ENCODE measurements around the gene GATA3. TPM values are rescaled to one million over a fixed set of nuclear protein-coding genes. Genes with fewer than 3 reads are reported as not detected.

The GATA3 gene
- total RNA-seq, 4 donors from 2014 or later = 110 to 303 (median 163) TPM

DNA sequence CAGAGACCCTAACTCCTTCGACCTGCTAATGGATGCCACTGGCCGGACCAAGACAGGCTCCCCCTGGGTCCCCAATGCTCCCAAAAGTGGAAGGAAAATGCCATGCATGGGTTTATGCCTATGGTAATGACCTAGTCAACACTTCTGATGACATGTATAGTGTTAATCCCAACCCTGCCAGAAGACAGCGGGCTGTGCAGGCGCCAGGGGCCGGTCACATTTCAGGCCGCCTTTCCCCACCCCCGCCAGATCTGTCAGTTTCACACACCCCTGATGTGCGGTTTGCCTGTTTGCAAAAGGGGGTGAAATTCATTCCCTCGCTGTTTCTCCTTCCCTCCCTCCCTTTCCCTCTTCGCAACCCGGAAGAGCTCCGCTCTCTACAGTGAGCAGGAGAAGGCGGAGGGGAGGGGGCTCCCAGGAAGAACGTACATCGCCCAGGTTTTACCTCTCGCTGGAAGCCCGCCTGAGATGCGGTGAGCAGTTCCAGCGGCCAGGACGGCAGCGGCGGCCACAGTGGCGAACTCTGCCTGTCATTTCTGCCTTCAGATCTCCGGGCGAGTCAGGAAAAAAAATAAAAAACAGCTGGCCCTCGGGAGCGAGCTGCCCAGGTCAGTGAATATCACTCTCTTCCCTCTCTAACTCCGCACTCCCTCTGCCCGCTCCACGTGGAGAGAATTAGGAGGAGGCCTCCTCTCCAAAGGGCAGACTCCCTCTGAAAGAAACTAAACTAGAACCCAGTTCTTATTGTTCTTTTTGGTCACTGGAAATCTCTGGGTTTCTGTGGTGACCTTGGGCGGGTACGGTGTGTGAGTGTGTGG is 9.4 kb upstream of the GATA3 start:
- 33 to 37% methylated on average over 32 of the region's 32 CpGs for WGBS, 2 donors

DNA sequence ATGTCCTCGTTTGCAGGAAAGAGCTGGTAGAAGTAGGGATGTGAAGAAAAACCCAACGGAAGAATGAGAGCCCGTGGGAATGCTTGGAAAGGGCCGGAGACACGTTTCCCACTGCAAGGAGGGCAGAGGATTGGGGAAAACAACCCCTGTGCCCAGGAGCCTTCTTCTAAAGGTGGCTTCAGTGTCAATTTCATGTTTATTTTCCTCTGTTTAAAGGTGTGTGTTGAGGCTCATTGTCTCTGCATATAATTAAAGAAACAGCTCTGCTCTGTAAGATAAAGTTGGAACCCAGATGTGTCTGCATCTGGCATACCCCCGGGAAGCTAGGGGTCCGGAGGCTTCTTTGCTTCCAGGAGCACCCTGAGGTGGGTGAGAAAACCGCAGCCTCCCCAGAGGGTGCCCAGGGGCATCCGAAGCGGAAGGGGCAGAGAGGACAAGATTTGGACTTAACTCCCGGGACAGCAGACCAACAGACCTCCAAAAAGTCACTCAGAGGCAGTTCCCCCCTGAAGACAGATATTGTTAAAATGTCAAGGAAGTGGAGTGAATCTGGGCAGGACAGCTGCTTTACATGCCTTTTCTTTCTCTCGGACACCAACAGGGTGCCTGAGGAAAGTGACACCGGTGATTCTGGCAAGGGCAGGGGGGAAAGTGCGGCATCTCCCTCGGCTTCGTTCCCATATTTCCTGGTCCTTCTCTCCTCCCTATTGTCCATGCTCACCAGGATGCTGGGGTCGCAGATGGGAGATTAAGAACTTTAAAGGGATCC is 8.6 kb upstream of the GATA3 start:
- 30 to 44% methylated on average over 17 of the region's 17 CpGs for WGBS, 2 donors
- DNase-seq (ENCODE audit: low spot score in 2 of 2) = peak in 1 of 2 donors; percentile 82
- no peak overlapping the region for H3K4me3 ChIP-seq (ENCODE audit: low read depth, poor library complexity, severe bottlenecking)
- intact Hi-C loops (cut with DNase I; ENCODE audit: low total_unique reads) = no loop called here
- no peak for TF ChIP-seq POLR2A (IDR thresholded peaks at IDR 0.05)
- TF ChIP-seq, protein P1, sequence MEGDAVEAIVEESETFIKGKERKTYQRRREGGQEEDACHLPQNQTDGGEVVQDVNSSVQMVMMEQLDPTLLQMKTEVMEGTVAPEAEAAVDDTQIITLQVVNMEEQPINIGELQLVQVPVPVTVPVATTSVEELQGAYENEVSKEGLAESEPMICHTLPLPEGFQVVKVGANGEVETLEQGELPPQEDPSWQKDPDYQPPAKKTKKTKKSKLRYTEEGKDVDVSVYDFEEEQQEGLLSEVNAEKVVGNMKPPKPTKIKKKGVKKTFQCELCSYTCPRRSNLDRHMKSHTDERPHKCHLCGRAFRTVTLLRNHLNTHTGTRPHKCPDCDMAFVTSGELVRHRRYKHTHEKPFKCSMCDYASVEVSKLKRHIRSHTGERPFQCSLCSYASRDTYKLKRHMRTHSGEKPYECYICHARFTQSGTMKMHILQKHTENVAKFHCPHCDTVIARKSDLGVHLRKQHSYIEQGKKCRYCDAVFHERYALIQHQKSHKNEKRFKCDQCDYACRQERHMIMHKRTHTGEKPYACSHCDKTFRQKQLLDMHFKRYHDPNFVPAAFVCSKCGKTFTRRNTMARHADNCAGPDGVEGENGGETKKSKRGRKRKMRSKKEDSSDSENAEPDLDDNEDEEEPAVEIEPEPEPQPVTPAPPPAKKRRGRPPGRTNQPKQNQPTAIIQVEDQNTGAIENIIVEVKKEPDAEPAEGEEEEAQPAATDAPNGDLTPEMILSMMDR (IDR thresholded peaks at IDR 0.05) = no peak

More for the DNA sequence above, 9.4 kb upstream of the GATA3 start:
- intact Hi-C loops (cut with DNase I; ENCODE audit: low total_unique reads) = no loop called here
- peak in 1 of 2 donors; percentile 73 for DNase-seq (ENCODE audit: low spot score in 2 of 2)
- no peak overlapping the region for H3K4me3 ChIP-seq (ENCODE audit: low read depth, poor library complexity, severe bottlenecking)
- TF ChIP-seq, protein P1 (IDR thresholded peaks at IDR 0.05) = no peak
- no peak for TF ChIP-seq POLR2A (IDR thresholded peaks at IDR 0.05)

DNA sequence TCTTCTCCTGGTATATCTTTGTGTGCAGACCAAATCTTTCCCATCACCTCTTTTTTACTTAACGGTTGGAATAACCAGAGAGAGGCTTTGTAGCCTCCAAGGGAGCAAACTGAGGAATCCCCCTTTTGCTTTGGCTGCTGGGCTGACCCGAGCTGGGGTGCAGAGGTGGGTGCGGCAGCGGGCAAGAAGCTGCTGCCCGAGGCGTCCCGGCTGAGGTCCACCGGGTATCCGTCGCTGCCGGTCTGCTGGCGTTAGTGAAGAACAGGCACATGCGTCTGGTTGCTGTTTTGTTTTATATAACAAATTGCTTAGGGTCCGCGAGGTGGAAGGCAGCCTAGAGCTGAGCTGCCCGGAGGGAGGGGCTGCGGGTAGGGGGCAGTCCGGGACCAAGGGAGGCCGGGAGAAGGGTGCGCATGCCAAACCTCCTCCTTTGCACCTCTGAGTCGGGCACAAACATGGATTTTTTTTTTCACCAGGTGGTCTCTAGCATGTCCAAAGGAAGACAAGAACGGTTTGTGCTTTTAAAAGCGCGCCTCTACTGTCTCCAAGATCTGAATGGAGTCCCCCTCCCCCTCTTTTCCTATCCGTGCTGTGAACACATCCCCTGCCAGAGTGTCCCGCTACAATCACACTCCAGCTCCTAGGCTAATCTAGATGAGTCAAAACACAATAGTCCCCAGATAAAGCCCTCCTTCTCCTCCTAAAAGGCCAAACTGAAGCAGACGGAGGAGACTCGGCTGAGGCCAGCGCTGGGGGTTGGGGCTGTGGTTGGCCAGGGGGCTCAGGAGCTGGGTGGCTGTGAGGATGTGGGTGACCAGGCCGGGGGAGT is 6.8 kb upstream of the GATA3 start:
- 46 to 53% methylated on average over 29 to 30 of the region's 30 CpGs for WGBS, 2 donors
- DNase-seq (ENCODE audit: low spot score in 2 of 2) = peak in 1 of 2 donors; percentile 75
- intact Hi-C loops (cut with DNase I; ENCODE audit: low total_unique reads) = no loop called here
- TF ChIP-seq POLR2A (IDR thresholded peaks at IDR 0.05) = no peak
- TF ChIP-seq, protein P1 (IDR thresholded peaks at IDR 0.05) = no peak
- no peak overlapping the region for H3K4me3 ChIP-seq (ENCODE audit: low read depth, poor library complexity, severe bottlenecking)

DNA sequence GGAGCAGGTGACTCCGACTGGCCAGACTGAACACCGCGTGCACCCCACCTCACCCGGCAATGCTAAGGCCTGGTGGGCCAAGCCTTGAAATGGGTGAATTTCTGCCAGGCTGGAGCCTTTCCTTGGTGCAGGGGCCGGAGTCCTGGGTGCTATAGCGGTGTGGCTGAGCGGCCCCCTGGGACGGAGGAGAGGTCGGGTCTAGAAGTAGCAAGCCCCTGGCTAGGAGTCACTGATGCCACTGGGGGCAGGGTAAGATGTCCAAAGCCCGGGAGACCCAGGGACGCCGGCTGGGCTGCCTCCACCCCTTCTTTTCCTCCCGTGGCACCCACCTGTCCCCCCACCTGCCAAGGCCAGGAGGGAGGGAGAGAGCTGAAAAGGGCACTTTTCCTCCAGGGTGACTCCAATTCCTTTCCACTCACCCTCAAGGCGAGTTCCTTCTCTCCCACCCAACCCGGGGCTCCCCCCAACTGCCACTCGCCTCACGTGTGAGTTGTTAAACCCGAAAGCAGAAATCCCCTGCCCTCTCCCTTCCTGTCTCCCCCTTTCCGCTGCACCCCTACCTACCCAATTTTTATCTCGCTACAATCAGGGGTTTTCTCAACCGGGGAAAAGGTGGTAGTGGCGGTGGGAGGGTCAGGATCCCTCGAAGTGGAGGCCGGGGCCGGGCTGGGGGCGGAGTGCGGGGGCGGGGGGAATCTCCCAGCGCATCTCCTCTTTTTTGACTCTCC is 6.0 kb upstream of the GATA3 start:
- DNase-seq (ENCODE audit: low spot score in 2 of 2) = peak in 1 of 2 donors; percentile 82

More for the DNA sequence above, 6.0 kb upstream of the GATA3 start:
- TF ChIP-seq, protein P1 (IDR thresholded peaks at IDR 0.05) = no peak
- TF ChIP-seq POLR2A (IDR thresholded peaks at IDR 0.05) = no peak
- no peak overlapping the region for H3K4me3 ChIP-seq (ENCODE audit: low read depth, poor library complexity, severe bottlenecking)
- intact Hi-C loops (cut with DNase I; ENCODE audit: low total_unique reads) = no loop called here
- 38 to 44% methylated on average over 29 of the region's 29 CpGs for WGBS, 2 donors

Measured in lower leg skin (tissue), 4 donors.